Activated CD4-positive, alpha-beta T cell treated with anti-CD3 and anti-CD28 coated beads, Interleukin-2, amount 50 U/mL, for 16 hours (primary cell): ENCODE measurements around the gene MAPRE2.

Source experiments
- DNase-seq: peaks from one replicate; pipeline ENCODE4 v3.0.0-alpha.2; 2020

MAPRE2 gene

DNA sequence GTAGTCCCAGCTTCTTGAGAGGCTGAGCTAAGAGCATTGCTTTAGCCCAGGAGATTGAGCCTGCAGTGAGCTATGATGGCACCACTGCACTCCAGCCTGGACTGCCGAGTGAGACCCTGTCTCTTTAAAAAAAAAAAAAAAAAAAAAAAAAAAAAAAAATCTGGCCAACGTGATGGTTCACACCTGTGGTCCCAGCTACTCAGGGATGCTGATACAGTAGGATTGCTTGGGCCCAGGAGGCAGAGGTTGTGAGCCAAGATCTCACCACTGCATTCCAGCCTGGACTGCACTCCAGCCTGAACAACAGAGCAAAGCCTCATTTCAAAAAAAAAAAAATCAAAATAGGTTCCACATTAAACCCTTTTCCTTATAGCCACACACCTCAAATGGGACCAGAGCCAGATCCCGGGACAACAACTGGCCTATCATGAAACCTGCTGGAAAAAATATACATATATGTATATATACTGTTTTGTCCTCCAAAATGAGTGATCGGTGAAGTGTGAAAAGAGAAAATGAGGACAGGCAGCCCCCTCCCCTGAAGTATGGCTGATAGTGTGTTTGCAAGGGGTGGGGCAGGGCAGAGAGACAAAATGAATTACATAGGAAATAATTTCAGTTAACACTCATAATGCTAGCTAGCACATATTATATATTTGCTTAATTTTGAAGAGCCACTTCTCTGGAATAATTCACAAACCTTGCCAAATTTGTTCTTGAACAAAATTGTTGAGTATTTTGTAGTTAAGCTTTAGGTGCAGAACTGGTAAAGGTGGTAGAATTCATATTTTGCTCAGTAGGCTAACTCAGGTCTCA, 22.9 kb downstream of the MAPRE2 start:
- DNase-seq, result no peak

DNA sequence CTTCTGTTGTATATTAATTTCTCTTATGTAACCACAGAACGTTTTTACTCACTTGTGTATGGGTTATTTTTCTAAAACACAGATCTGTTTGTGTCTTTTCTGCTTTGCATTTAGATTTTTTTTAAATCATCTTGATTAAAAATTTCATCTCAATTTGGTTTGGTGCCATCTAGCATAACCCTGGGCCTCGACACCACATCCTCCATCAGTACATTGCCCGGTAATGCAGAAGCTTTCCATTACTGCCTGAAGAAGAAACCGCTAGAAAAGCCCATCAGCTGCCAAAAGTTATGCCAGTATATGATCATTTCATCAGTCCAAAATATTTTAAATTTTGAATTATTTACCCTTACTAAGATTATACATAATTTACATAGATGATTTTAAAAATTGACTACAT, 26.2 kb downstream of the MAPRE2 start:
- DNase-seq, result no peak

DNA sequence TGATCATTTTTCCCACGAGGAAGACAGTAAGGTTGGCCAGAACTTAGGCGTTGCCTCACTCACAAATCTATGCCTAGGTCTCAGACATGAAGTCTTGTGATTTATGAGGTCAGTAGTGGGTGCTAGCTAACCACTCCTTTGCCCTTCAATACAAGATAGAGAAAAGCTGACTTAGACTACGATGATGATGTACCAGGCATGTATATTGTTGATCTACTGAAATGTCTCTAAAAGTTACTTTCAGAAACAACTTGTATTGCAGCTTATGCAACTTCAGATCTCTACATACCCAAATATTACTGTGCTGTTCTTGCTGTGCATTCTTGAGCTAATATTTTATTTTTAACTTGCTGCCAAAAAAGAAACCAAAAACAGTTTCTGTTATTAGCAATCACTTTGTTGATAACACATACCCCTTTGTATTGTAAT, 30.6 kb downstream of the MAPRE2 start:
- DNase-seq, result no peak

- no peak for DNase-seq
These were observed 31.4 kb downstream of the MAPRE2 start for GRCh38 chr18:35072616-35073015.

DNA sequence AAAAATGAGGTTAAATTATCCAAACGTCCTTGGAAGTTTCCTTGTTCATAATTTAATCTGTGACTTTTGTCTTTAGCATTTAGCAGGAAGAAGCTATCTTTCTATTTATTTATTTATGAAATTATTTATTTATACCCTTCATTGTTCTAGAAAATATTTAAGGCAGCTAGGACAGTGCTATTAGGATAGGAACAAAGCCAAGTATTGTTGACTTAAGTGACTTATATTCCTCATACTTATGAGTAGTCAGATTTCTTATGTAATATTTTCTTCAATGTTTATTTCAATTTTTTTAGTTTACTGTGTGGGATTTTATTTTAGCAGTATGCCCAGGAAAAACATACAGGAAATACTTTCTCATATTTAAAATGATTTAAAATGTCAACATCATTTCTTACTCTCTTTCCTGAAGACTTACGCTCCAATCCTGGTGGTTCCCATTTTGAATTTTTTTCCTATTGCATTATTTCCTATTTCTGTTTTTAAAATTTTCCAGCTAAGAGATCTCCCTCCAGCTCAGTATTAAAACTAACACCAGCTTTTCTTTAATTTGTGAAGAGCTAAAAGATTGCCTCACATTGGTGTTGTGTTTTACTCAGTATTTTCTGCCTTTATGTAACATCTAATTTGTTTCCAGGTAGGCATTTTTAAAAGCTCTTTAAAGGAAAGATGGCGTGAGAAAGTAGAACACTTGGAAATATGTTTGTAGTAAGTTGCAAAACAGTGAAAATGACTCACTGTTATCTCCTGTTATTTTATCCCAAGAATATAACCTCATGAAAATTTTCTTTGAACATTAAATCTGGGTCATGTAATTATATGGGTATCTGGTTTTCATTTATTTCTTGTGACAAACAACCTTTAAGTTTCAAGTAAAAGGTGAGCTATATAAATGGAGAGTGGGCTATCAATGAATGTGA, 32.2 kb downstream of the MAPRE2 start:
- DNase-seq, result no peak

- DNase-seq, result no peak
These were observed 33.4 kb downstream of the MAPRE2 start for GRCh38 chr18:35074581-35074980.

DNA sequence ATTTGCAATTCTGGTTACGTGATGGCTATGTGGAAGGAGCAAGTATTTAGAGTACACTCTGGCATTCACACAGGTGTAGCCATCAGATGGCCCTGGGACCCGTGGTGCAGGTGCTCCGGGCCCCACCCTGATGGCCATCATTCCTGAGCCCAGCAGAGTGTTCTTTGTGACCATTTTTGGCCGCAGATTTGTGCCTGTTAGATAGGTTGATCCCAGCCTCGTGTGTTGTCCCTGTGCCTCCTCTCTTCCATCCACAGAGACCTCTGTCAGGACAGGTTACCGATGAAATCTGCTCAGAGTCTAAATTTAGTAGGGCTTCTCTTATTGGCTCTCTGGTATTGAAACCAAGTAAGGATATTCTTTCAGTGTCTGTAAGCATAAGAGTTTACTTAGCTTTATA, 33.9 kb downstream of the MAPRE2 start:
- no peak for DNase-seq

GRCh38 chr18:35076135-35076924, 35.1 kb downstream of the MAPRE2 start:
- no peak for DNase-seq

- no peak for DNase-seq
These were observed 36.7 kb downstream of the MAPRE2 start for GRCh38 chr18:35077937-35078336.

- DNase-seq, result no peak
These were observed 38.8 kb downstream of the MAPRE2 start for GRCh38 chr18:35080058-35080457.

GRCh38 chr18:35083174-35083712, 42.0 kb downstream of the MAPRE2 start:
- DNase-seq, result no peak

DNA sequence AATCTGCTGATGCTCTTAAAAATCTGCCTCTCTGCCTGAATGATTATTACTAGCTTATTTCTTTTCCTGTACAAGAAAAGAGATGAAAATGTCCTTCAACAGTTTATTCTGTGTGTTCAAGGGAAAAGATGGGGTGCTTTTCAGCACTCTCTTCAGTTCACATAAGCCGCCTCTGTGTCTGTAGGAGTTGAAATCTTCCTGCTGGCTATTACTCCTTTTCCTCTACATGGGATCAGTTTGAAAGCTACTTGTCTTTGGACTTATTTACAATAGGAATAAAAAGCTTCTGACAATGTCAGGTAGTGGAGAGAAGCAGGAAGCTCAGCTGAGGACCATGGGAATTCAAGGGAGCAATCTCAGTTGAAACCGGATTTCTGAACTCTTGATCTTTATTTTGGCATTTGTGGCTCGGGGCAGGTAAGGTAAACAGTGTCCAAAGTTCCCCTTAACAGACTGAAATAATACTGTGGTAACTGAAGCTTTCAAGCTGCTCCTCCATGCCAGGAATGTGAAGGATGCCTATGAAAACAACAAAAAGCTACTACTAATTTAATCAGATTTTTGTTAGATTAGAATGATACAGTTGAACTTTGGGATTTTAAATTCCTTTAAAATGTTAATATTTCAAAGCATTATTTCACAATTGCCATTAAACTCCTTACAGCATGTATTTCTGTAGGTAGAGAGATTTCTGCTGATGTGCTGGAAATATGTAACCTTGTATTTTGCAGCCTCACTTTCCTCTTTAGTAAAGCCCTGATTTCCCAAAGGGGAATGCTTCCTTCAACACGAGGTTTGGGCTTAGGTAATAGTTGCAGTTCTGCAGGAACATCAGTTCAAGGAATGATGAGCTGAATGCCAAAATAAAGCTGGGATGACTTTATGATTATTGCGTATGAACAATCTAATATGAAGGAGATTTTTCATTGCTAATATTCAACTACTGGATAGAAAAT, 43.6 kb downstream of the MAPRE2 start:
- no peak for DNase-seq

- no peak for DNase-seq
These were observed 44.5 kb downstream of the MAPRE2 start for GRCh38 chr18:35085450-35086380.

DNA sequence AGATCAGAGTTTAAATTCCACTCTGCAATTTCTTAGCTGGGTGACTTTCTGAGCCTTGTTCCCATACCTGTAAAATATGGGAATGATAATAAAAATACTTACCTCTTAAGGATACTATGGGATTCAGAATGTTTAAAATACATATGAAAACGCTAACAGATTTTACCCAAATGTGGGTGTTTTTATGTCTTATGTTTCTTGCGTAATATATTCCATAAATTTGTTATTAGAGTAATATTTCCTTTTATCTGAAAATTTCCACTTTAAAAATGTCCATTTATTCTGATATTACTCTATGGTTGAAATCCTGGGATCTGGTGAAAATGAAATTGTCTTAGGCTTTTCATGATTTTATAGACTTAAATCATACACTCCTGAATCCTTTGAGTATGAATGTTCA, 45.5 kb downstream of the MAPRE2 start:
- no peak for DNase-seq

DNA sequence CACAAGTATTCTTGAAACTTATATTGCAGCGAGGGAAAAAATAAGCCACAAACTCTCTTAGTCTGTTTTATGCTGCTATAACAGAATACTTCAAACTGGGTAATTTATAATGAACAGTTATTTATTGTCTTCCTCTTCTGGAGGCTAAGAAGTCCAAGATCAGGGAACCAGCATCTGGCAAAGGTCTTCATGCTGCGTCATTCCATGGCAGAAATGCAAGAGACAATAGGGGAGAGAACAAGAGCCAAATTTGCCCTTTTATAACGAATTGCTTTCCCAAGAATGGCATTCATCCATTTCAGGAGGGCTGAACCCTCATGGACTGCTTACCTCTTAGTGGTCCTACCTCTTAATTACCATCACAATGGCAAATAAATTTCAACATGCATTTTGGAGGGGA, 46.5 kb downstream of the MAPRE2 start:
- no peak for DNase-seq

DNA sequence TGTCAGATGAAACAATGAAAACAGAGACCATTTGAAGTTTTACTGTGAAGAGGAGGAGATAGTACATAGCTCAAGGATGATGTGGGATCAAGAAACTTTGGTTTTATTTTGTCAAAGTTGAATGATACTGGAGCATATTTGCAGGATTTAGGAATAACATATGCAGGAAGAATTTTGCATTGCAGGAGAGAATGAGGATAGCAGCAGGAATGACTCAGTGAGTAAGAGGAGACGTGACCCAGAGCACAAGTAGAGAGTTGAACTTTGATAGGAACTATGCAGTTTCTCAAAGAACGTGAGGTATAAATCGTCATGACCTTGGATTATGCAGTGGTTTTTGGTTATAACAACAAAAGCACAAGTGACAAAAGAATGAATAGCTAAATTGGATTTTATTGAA, 47.7 kb downstream of the MAPRE2 start:
- DNase-seq, result no peak

- DNase-seq, result no peak
These were observed 48.2 kb downstream of the MAPRE2 start for GRCh38 chr18:35089382-35089781.

- no peak for DNase-seq
These were observed 48.8 kb downstream of the MAPRE2 start for GRCh38 chr18:35089891-35090550.

- no peak for DNase-seq
These were observed 50.6 kb downstream of the MAPRE2 start for GRCh38 chr18:35091841-35092240.
